ENCODE measurements around the gene CPM.

CPM gene

DNA sequence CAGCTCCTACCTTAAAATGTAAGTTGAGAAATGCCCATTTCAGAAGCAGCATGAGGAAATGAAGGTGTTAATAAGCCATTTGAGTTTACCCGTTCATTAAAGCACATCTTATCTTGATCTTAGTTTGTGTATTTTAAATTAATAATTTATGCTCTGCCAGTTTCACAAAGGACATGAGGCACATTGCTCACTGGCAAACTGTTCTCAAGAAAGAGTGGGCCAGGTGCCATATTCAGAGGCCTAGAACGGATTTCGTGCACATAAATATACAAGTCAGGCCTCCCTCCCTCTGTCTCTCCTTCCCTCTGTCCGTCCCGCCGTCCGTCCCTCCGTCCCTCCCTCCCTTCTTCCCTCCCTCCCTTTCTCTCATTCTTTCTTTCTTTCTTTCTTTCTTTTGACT is 29.5 kb downstream of the CPM start:
- no peak for DNase-seq

DNA sequence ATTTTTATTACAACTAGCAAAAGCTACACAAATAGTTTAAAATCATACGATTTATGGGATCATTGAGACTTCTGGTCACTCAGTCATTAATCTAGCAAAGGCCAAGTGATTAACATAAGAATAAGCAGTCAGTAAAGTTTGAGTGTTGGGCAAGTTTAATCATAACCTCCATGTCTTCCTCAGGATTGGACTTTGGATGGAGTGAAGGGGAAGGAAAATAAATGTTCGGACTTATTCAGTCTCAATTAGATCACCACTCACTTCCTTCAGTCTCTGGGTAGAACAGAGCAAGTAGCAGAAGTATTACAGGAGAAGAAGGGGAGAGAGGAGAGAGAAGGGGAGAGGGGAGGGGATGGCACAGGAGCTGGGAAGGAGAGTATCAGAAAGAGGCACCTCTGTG is 31.4 kb downstream of the CPM start:
- no peak for DNase-seq

DNA sequence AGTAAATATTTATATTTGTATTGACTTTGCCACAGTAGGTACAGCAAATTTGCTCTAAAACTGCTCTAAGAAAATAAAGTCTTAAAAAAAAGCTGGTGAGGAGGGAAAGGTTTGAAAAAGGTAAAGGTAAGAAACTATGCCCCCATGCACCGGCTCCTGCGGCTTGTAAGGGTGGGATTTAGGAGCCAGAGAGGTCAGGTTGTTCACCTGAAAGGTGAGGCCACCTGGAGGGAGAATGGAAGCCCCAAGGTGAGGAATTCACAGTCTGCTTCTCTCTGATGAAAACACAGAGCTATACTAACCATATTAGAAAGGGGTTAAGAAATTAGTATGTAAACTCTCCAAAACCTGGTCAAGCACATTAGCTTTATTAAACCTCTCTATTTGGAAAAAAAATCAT is 31.8 kb downstream of the CPM start:
- no peak for DNase-seq

DNA sequence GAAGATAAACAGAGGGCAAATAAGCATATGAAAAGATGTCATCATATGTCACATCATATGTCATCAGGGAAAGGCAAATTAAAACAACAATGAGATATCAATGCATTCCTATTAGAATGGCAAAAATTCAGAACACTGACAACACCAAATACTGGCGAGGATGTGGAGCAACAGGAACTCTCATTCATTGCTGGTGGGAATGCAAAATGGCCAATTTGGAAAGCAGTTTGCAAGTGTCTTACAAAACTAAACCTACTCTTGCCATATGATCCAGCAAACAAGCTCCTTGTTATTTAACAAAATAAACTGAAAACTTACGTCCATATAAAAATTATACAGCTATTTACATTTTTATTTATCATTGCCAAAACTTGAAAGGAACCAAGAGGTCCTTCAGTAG is 32.7 kb downstream of the CPM start:
- no peak for DNase-seq

DNA sequence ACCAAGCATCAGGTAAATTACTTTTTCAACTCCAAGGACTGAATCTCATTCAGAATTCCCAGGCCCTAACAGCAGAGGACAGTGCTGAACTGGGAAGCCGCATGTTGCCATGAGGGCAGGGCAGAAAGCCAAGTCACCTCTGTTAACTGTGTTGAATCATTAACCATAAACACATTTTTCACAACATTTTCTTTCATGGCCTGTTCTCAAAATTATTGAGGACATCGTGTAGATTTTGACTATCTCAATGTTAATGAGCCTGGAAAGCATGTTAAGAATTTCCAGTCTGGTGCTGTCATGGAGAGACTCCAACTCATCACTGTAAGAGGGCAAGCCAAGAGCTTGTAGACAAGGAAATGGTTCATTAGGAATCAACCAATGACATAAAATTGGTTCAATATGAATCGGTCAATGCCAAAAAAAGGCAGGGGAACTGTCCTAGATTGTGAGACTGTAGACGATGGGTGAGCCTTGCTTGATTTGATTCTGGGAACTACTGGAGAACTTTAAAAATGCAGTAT is 33.7 kb downstream of the CPM start:
- DNase-seq: no peak

DNA sequence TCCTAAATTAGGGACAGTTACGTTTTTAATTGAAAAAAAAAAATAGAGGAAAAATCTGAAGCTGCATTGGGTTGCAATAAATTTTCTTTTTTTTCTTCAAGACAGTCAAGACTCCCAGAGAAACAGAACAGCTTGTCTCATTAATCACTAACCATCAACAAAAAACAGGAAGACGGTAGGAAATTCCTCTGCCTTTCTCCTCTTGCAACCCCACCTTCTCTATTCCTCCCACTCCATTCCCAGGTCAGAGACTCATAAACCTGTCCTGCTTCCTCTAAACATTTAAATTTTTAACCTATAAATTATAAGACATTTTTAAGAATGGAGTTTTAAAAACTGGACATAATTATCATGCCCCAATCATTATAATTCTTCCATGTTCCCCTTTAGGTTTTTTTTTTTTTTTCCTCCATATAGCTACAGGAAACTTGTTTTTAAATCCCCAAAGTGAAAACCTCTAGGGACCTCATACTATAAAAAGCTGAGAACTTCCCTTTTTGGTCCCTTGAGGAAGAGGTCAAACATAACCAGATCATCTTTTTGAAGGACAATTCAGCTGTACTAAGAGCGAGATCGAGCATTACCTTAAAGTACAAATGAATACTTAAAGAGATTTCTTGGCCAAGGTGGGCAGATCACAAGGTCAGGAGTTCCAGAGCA is 36.0 kb downstream of the CPM start:
- DNase-seq: no peak

DNA sequence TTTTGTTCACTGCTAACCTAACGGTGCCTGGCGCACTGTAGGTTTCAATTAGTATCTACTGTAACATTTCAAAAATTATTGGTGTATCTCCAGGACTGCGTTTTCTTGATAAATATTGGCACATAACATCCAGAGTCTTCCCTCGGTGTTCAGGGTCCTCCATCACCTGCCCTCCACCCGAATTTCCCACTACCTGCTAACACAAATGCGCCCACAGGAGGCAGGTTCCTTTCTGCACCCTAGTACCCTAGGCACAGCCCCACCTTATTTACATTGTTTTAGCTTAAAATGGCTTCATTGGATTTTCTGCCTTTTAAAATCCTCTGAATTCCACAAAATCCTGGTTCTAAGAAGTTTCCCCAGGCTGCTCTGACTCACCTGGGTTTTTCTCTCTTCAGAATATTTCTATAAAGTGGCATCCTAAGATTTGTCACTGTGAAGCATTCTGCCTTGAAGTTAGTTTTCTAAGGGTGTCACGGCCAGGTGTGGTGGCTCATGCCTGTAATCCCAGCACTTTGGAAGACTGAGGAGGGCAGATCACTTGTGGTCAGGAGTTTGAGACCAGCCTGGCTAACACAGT is 38.6 kb downstream of the CPM start:
- no peak for DNase-seq

DNA sequence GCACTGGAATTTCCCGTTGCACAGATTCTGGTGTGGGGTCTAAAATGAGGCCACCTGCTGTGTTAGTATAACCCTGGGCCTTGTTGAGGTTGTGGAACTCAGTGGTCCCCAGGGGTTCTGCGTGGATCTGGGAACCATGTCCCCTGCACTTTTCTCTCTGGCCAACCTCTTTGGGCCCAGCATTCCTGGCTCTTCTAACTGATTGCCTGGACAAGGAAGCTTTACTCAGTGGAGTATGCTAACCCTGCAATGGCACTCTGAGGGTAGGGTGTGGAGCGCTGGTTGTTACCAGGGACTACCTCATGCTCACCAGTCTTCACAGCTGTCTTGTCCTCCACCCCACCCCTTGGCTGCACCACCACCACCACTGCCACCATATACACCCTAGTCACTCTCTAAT is 39.2 kb downstream of the CPM start:
- no peak for DNase-seq

DNA sequence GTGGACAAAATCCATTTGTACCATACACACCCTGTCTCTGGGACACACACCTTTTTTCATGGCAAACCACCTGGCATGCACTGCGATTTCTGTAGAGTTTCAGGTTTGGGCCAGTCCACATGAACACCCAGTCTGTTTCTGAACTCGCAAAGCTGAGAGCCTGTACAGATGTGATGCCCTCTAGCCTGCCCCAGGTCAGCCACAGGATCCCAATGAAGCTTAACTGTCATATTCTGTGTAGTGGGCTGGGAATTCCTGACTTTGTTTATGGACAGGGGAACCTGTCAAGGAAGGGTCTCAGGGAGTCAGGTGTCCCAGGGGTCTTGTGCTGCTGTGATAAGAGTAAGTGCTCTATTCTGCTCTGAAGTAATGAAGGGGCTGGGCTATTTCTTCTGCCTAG is 39.8 kb downstream of the CPM start:
- no peak for DNase-seq

DNA sequence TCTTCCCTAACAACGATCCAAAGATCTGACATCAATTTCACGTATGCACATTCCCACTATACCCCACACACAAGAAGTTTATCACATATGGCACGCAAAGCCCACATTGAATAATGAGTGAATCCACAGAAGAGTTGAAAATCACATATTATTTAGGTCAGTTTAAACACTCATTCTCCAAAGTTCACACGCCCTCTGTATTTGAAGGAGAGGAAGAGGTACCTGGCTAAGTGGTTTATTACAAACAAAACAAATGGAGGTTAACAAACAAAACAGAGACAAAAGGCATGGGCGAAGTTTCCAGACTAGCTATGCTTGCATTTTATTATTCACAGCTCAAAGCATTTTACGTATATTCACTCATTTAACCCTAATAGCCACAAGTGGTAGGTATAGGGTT is 41.8 kb downstream of the CPM start:
- DNase-seq: no peak

DNA sequence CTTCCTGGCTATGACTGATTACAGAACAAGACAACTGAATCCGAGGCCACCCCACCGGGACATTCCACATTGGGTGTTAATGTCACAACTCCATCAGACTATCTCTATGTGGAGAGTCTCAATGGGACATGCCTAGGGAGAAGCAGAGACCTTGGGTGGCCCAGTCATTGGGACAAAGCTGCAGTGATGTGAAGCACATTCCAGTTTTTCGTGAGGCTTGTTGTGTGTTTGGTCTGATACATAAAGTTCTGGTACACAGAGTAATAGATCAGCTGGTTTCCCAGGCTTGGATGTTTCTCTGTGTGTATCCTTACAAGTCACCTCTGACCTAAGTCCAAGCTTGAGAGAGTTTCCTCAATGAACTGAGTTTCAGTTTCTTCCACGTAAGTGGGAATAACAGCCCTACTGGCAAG is 42.3 kb downstream of the CPM start:
- no peak for DNase-seq

DNA sequence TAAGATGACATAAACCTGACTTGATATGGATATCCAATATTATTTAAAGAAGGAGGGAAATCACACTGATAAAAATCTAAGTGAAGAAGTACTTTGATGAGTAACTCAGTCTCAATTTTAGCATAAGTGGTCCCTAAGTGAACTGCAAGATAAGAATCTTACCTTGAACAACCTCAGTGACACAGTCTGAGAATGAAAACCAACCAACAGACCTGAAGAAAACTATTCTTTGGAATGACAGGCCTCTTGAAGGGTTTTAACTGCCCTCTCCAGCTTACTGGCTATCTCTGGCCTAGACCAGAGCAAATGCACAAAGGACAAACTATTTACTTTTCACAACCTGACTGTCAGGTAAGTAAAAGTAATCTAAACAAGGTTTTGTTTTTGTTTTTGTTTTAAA is 44.7 kb downstream of the CPM start:
- no peak for DNase-seq

DNA sequence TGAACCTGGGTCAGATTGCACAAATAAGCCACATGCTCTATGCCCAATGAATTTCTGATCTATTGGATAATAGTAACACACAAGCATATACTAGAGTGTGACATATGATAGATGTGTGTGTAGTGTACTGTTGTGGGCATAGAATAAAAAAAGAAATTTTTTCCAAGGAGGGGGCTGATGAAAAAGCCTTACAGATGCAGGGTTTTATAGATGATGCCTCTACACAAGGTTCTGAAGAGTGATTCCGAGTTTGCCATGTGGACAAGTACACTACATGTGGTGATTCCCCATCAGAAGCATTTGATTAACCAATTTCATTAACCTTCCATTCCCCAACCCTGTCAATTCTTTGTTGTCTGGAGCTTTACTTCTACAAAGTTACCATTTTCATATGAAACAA is 45.3 kb downstream of the CPM start:
- no peak for DNase-seq

DNA sequence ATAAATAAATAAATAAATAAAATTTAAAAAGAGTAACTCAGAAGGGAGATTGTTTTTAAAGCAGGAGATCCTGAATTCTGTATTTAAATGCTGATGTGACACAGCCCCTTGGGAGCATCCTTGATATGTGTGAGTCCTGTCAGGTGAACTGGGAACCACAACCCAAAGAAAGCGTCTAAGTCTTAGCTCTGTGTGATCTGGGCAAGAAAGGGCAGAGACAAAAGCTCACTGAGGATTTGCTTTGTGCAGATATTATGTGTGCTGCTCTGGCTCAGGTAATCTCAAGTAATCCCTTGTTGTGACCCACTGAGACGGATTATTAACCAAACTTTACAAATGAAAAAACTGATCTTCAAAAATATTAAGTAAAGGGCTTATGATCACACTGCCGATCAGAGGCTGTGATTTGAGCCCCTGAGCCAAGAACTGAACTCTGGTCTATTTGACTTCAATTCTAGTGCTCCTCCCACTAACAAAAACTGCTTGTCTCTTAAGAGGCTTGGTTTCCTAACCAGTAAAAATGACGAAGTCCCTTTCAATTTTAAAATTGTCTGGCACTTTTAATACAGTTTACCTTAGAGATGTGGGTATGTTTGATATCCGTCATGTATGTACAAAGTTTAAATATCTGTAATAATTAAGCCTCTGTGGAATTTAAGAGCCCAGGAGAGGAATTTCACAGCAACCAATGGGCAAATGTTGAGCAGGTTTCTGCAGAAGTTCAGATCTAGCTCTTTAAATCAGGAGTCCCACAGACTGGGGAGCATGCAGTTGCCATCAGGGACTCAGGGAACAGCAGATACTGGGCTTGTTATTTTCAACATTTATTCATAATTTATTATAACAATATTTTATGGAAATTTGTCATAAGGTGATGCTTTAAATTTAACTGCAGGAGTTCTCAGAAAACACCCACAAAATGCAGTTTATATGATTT is 46.1 kb downstream of the CPM start:
- DNase-seq: no peak

DNA sequence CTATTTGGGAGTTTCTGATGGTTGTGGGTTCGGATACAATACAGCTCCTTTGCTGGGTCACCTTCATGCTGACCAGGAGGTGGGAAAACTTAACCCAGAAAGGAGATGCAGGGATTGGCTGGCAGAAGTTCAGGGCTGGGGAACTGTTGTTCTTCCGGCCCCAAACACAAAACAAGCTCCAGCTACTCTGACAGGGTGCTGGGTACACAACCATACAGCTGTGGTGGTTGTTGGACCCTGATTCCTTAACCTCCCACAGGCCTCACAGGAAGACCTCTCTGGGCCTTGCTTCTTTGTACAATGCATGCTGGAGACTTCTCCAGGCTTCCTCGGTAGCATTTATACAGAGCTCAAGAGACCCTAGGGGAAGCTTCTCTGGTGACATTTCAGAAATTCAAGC is 47.6 kb downstream of the CPM start:
- no peak for DNase-seq

DNA sequence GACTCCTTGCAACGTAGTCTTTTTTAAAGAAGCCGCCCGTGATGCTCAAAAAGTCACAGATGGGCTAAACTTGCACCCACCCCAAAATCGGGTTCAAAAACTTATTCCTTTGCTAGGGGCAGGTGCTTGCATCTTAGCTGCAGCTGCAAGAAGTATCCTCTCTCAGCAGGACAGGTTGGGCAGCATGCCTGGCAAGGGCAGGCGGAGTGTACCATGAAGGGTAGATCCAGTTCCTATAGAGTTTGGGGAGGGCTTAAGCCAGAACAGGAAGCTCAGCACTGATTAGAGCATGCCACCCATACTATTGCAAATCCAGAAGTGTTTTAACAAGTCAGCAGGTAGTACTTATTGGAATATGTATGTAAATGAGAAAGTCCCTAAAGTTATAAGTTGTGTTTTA is 48.7 kb downstream of the CPM start:
- no peak for DNase-seq

DNA sequence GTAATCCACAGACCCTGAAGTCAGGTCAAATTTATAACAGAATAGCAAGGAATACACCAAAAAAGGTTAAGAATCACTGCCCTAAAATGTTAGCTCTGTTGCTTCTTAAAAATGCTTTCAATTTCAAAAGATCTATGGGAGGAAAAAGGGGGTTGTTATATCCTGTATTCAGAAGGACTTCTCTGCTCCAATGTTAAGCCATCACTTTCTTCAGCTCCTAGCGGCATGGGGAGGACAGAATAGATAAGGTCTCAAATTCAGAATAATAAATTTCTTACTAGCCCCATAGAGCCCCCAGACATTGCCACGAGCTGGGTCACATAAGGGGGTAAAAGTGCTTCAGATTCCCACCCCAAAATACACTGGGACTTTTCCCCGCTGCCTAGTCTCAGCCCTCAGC is 49.8 kb downstream of the CPM start:
- no peak for DNase-seq

DNA sequence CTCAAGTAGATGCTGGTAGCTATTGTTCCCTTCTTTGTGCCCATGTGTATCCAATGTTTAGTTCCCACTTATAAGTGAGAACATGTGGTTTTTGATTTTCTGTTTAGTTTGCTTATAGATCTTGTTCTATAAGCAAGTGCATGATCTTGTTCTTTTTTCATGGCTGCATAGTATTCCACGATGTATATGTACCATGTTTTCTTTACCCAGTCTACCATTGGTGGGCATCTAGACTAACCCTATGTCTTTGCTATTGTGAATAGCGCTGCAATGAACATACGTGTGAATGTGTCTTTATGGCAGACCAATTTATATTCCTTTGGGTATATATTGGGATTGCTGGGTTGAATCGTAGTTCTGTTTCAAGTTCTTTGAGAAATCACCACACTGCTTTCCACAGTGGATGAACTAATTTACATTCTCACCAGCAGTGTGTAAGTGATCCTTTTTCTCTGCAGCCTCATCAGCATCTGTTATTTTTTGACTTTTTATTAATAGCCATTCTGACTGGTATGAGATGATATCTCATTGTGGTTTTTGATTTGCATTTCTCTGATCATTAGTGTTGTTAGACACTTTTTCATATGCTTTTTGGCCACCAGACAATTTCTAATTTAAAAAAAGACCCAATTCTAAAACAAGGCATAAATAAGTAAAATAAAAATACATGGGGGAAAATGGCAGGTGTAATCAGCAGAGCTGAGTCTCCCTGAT is 50.6 kb downstream of the CPM start:
- DNase-seq: no peak

DNA sequence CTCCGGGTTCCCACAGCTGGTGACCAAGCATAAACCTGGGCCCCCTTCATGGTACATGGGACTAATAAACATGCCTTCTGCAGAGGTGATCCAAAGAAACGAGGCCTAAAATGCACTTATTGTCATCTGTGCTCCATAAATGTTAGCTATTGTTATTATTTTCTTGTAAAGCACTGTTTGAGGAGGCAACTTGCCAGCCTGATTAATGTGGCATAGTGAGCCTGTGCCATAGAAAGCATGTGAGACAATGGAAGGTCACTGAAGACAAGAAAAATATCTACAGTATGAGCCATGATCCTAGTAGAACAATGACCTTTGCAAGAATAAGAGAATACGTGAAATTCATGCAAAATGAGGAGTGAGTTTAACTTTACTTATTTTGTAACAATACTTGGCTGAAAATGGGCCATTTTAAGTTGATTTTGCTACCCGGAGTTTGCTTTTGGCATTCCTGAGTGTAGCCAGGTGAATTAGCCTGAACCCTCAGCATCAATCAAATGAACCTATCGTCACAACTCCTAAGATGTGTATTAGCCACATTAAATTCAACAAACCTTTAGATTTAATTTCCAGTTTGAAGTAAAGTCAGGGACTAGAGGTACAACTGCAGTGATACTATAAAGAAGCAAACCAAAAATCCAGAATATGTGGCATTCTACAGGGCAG is 52.2 kb downstream of the CPM start:
- no peak for DNase-seq

DNA sequence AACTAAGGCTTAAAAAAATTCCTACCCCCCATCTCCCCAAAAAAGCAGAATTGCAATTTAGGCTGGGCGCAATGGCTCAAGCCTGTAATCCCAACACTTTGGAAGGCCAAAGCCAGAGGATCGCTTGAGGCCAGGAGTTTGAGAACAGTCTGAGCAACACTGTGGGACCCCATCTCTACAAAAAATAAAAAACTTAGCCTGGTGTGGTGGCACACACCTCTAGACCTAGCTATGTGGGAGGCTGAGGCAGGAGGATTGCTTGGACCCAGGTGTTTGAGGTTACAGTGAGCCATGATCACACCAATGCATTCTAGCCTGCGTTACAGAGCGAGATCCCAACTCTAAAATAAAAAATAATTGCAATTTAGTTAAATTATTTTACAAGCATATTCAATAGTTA is 54.1 kb downstream of the CPM start:
- DNase-seq: no peak

DNA sequence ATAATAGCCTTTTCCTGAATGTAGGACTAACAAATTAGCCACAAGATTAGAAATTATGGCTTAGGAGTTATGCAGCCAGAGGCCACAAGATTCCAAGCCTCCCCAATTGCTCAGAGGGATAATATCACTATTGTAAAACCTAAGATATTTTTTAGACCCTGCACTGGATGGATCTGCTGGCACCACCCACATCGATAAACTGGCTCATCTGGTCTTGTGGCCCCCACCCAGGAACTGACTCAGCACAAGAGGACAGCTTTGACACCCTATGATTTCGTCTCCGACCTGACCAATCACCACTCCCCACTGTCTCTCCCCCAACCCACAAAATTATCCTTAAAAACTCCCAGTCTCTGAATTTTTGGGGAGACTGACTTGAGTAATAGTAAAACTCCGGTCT is 54.7 kb downstream of the CPM start:
- DNase-seq: no peak

DNA sequence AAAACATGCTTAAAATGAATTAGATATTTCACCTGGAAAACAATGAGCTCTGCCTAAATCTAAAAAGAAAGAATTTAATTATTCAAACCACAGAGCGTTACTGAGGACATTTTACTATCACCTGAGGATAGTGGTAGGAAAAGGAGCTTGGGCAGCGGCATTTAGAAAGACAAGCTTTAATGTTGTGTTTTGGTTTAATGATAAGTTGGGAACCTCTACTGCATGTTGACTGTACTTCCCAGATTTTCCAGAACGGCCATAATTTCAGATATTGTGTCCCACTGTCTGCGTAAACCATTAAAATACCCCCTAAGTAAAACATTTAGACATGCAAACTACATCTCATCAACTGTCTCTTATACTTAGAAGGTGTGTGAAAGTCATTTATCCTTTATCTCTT is 55.4 kb downstream of the CPM start:
- DNase-seq: no peak

DNA sequence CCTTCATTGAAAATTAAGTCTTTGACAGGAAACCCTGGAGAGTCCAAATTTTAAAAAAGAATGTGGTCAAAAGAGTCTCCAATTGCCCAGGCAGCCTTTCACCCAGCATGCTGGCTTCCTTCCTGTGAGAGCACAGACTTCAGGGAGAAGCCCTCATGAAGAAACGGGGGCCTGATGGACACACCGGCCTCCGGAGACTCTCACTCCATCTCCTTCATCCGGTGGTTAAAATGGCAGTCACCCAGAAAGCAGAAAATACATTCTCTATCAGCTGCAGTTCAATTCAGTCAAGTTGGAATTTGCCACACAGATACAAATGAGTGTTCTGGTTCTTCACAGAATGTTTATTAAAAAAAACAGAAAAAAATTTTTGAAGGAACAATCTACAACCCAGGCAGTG is 56.5 kb downstream of the CPM start:
- DNase-seq: no peak

Measured in CD4-positive, alpha-beta T cell treated with Interferon alpha-2 for 1 hour (primary cell).